ENCODE results near the gene RALGAPA2.

The RALGAPA2 gene

GRCh38 chr20:20712474-20713243 lies at the start of gene RALGAPA2:
Gene RALGAPA2 (minus strand): TSS chr20:20712644. CDS start chr20:20712480, 164 bp downstream.
- peak; percentile 99 for DNase-seq (ENCODE audit: low read depth, low spot score)

GRCh38 chr20:20761301-20761700 lies 48.9 kb upstream of the RALGAPA2 start:
- no peak for DNase-seq (ENCODE audit: low read depth, low spot score)

GRCh38 chr20:20759132-20759531 lies 46.7 kb upstream of the RALGAPA2 start:
- DNase-seq (ENCODE audit: low read depth, low spot score), result no peak

GRCh38 chr20:20755674-20756319 lies 43.4 kb upstream of the RALGAPA2 start:
- DNase-seq (ENCODE audit: low read depth, low spot score), result no peak

GRCh38 chr20:20755231-20755630 lies 42.8 kb upstream of the RALGAPA2 start:
- no peak for DNase-seq (ENCODE audit: low read depth, low spot score)

GRCh38 chr20:20754714-20755113 lies 42.3 kb upstream of the RALGAPA2 start:
- no peak for DNase-seq (ENCODE audit: low read depth, low spot score)

GRCh38 chr20:20752712-20753111 lies 40.3 kb upstream of the RALGAPA2 start:
- no peak for DNase-seq (ENCODE audit: low read depth, low spot score)

- DNase-seq (ENCODE audit: low read depth, low spot score), result no peak
These were observed 34.9 kb upstream of the RALGAPA2 start for GRCh38 chr20:20747298-20747697.

GRCh38 chr20:20744170-20744725 lies 31.8 kb upstream of the RALGAPA2 start:
- no peak for DNase-seq (ENCODE audit: low read depth, low spot score)

- peak; percentile 59 for DNase-seq (ENCODE audit: low read depth, low spot score)
These were observed 31.2 kb upstream of the RALGAPA2 start for GRCh38 chr20:20743511-20744169.

- no peak for DNase-seq (ENCODE audit: low read depth, low spot score)
These were observed 28.9 kb upstream of the RALGAPA2 start for GRCh38 chr20:20741087-20742045.

GRCh38 chr20:20740541-20740940 lies 28.1 kb upstream of the RALGAPA2 start:
- DNase-seq (ENCODE audit: low read depth, low spot score), result no peak

- DNase-seq (ENCODE audit: low read depth, low spot score), result no peak
These were observed 24.7 kb upstream of the RALGAPA2 start for GRCh38 chr20:20737158-20737557.

GRCh38 chr20:20736303-20736702 lies 23.9 kb upstream of the RALGAPA2 start:
- no peak for DNase-seq (ENCODE audit: low read depth, low spot score)

GRCh38 chr20:20734475-20734948 lies 22.1 kb upstream of the RALGAPA2 start:
- no peak for DNase-seq (ENCODE audit: low read depth, low spot score)

GRCh38 chr20:20733943-20734342 lies 21.5 kb upstream of the RALGAPA2 start:
- DNase-seq (ENCODE audit: low read depth, low spot score), result no peak

GRCh38 chr20:20732641-20733040 lies 20.2 kb upstream of the RALGAPA2 start:
- no peak for DNase-seq (ENCODE audit: low read depth, low spot score)

GRCh38 chr20:20731945-20732296 lies 19.5 kb upstream of the RALGAPA2 start:
- DNase-seq (ENCODE audit: low read depth, low spot score), result no peak

GRCh38 chr20:20731000-20731944 lies 18.8 kb upstream of the RALGAPA2 start:
- no peak for DNase-seq (ENCODE audit: low read depth, low spot score)

GRCh38 chr20:20729563-20729962 lies 17.1 kb upstream of the RALGAPA2 start:
- DNase-seq (ENCODE audit: low read depth, low spot score), result no peak

All from ELF-1 (cell line).